PFSK-1 (cell line): ENCODE data around the gene ATP8B1.

Experiments
- FOXP2 ChIP-seq: optimal IDR thresholded peaks from 2 replicates; pipeline ENCODE3; 2011; ENCODE audit warnings: borderline replicate concordance, control low read depth, inconsistent platforms; ENCODE audit not compliant: insufficient read depth; ENCODE audit errors: extremely low read length, extremely low read depth
- POLR2AphosphoS5 ChIP-seq: IDR thresholded peaks from 2 replicates; pipeline ENCODE4 v1.6.1; 2012; ENCODE audit warnings: low read depth, mild to moderate bottlenecking, control low read depth, low read length, moderate library complexity
- REST ChIP-seq, 2 experiments: IDR thresholded peaks; 2 replicates each; pipeline versions ENCODE4 v1.6.1 to v1.8.0; 2011 to 2012; ENCODE audit warnings: low read depth in 2 of 2, low read length in 2 of 2, control low read depth in 1 of 2, inconsistent platforms in 1 of 2, mild to moderate bottlenecking in 1 of 2, moderate library complexity in 1 of 2; ENCODE audit not compliant: insufficient read depth in 1 of 2
- SIN3A ChIP-seq: IDR thresholded peaks from 2 replicates; pipeline ENCODE4 v1.6.1; 2012; ENCODE audit warnings: mild to moderate bottlenecking, low read length, moderate library complexity, borderline replicate concordance; ENCODE audit not compliant: insufficient read depth

DNA sequence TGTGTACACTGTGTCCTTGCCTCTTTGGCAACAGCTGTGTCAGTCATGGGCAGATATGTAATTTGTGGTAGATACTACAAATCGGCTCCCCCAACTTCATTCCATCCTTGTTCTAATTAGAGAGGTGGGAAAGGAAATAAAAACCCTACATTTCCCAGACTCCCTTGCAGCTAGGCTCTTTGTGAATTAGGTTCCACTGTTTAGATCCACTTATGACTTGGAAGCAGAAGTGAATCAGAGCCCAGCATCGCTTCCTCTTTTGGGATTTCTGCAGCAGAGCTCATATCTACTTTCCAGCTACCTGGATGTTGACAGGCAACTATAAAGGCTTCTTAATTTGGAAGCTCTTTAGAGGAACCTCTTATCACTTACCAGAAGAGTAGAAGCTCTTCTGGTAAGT lies 147.4 kb downstream of the ATP8B1 start:
- TF ChIP-seq SIN3A (no peak), POLR2AphosphoS5 (no peak), REST (IDR thresholded peaks at IDR 0.05; ENCODE audit: insufficient read depth in 1 of 2, low read depth in 2 of 2, low read length in 2 of 2) (no peak), FOXP2 (no peak)
